HG03045 (cell line): ENCODE data around the gene PUDP.

ENCODE experiments used
- ATAC-seq: cut with Tn5 transposase; IDR thresholded peaks from one replicate; pipeline ENCODE4 v1.9.1; 2021; ENCODE audit warnings: mild to moderate bottlenecking, moderate library complexity; ENCODE audit not compliant: unreplicated experiment

Gene PUDP

DNA sequence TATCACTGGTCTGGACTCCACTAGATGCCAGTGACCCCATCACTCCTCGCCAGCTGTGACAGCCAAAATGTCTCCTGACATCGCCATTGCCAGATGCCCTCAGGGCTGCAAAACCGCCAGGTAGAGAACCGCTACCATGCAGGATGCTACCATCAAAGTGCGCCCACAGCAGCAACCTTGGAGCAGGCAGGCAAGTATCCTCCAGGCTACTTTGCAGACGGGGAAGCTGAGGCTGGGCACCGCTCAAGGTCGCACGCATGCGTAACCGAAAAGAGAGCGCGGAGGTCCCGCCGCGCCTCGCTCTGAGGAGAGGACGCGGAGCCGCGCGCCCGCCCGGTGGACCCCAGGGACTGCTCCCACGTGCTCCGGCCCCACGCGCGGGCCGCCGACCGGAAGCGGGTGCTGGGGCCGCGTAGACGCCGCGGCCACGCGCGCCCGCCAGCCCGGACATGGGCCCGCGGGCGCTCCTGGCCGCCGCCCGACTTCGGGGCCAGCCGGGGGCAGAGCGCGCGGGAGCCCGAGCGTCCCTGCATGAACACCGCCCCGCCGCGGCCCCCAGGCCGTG, 458 bp downstream of the PUDP start, which contains the start of gene STS:
STS (plus strand) TSS at position 300 of the 565 bp plus-strand sequence. CDS start 105,488 bp downstream, outside the sequence.
- ATAC-seq, result peak; percentile 47

DNA sequence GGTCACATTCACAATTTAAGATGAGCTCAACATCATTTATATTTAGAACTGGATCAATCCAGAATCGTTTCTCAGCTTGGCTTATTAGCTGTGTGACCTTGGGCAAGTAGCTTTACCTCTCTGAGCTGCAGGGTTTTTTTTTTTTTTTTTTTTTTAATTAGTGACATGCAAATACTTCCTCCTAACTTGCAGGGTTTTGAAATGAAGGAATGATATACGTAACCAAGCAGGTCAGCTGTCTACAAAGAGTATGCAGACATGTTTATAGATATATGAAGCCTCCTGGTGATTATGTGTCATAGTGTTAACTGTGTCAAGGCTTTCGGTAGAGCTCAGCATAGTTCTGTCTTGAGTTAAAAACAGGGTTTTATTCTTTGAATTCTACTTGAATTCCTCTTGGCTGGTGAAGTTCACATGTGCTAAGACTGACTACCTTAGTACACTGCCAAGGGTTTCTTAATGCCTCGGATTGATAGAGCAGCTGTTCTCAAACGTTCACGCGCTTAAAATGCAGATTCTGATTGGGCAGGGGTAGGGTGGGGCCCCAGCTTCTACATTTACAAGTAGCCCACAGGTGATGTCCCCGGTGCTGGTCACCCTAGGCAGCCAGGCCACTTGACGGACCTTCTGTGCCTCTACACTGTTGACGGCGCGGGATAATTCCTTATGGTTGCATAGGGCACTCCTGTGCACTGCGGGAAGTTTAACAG, 1.1 kb downstream of the PUDP start:
- peak; percentile 16 for ATAC-seq

GRCh38 chrX:7146020-7146702, 1.8 kb downstream of the PUDP start:
- no peak for ATAC-seq

DNA sequence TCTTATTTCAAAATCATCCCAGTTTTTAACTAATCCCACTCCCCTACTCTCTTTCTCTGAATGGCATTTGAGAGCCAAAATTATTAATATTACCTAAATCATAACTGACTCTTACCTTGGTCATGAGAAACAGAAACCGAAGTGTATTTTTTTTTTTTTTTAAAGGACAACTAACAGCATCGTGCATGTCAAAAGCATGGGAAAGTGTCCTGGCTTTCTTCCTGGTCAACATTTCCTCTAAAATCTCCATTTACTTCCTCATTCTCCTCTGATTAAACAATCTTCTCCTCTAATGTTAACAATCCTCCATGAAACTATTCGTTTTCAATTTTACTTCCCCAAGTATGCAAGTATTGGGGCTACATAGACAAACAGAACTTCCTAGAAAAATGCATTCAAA, 2.5 kb downstream of the PUDP start:
- no peak for ATAC-seq

DNA sequence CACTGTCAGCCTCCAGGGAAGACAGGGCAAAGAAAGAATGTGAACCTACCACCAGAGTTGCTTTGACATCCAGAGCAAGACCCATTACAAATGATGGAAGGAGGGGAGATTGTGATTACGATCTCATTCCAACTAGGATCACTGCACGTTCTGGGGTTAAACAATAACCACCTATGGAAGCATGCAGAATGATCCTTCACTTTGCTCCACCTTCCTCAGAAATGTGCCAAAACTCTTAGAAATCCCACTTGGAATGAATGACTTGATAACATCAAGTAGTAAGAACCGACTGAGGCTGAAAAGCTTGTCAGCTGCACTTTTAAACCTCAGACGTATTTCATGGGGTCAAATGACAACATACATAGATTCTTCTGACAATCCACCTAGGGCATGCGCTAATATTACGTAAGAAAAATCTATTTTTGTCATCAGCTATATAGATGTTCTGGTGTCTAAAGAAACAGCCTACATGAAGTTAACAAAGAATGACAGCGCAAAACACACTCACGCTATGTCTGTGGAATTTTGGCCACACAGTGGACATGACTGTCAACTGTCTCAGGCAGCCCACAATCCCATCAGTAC, 3.9 kb downstream of the PUDP start:
- no peak for ATAC-seq

GRCh38 chrX:7143076-7143475, 4.9 kb downstream of the PUDP start:
- no peak for ATAC-seq

- ATAC-seq, result no peak
Measured at GRCh38 chrX:7139202-7140081, 8.5 kb downstream of the PUDP start.

DNA sequence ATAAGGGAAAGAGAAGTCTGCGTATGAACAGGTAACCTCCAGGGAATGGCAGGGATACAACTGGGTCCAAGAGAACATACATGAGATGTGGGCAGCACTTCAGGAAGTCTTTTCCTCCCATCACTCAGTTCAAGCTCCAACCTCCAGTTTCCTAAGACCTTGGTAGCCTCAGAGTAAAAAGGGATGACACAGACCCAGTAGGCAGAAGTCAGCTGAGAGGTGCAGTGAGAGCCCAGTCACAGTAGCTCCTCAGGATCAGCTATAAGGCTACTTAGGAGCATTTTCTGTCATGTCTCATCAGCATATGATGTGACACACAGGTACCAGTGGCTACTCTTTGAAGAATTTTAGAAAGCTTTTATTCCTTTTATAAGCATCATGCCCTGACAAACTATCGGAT, 13.0 kb downstream of the PUDP start:
- no peak for ATAC-seq

DNA sequence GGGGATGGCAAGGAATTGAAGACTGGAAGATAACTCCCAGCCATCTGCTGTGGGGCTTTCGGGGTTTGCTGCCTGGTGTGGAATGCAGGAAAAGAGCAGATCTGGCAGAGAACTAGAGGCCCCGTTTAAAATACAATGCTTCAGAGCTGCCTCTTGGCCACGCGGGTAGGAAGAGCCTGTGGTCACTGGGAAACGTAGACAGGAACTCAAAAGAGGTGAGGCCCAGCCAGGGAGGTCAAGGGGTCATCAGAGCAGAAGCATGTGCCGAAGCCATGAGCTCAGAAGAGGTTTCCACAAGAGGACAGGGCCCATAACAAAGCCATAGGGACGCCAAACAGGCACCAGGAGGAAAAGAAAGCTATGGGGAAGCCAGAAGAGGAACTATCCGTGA, 14.9 kb downstream of the PUDP start:
- no peak for ATAC-seq

GRCh38 chrX:7132335-7133049, 15.5 kb downstream of the PUDP start:
- no peak for ATAC-seq

DNA sequence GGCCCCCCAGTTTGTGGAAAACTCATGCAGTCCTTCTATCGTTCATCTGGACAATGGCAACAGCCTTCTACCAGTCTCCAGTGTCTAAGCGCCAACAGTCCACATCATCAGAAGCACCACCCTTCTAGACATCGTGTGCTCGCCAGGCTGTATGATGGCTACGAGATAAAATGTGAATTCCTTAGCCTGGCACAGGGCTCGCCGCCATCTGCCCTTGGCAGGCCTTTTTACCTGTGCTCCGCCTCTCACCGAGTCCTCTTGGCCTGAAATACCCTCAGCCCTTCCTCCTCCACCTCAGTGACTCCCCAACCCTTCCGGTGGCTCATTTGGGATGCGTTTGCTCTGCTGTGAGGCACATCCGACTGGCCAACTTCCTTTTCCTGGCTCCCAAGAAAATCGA, 16.3 kb downstream of the PUDP start:
- no peak for ATAC-seq

DNA sequence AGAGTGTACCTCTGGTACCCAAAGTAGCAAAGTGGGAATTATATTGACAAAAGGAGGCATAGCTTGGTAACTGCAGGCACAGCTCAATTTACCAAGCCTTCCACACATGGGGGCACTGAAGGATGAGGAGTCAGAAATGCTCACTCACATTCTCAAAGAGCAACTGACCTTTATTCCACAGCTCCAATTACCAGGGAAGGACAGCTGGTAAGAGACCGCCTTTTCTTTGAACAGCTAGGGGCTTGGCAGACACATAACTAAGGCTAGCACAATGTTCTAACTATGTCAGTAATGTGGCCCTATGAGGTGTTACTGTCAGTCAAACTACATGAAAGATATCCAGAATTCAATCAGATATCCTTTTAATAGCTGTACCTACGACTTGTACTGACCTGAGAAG, 20.9 kb downstream of the PUDP start:
- ATAC-seq, result no peak

DNA sequence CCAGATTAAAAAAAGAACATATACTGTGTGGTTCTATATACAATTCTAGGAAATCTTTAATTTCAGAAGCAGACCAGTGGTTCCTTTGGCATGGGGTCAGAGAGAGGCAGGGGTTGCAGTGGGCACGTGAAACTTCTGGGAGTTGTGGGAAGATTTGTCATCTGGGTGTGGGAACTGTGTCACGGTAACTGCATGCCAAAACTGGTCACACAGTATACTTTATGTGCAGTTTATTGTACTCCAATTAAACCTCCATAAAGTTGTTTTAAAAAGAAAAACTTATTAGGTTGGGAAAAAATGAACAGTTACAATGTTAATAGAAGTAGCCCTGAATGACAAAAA, 27.1 kb downstream of the PUDP start:
- no peak for ATAC-seq

DNA sequence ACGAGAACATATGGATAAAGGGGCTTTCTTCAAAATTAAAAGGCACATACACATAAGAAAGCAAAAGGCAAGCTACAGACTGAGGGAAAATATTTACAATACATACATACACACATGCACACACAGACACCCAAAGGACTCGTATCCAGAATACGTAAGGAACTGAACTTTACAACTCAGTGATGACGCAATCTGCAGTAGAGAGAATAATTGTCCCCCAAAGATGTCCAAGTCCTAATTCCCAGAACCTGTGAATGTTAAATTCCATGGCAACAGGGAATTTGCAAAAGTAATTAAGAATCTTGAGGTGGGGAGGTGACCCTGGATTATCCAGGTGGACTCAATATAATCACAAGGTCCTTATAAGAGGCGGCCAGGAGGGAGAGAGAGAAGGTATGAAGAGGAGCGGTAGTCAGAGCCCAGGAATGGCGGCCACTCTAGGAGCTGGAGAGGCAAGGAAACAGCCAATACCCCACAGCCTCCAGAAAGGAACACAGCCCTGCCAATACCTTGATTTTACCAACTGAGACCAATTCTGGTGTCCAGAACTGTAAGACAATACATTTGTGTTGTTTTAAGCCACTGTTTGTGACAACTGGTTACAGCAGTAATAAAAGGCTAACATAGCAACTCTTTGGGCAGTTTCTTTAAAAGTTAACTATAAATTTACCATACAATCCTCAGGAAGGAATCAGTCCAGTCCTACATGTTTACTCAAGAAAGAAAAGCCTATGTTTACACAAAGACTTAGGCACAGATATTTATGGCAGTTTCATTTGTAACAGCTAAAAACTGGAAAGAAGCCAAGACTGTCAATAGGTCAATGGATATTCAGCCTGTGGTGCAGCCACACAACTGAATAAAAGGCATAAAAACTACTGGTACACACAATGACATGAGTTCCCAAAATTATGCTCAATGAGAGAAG, 27.7 kb downstream of the PUDP start:
- ATAC-seq, result no peak

- ATAC-seq, result no peak
Measured at GRCh38 chrX:7117587-7117986, 30.4 kb downstream of the PUDP start.

DNA sequence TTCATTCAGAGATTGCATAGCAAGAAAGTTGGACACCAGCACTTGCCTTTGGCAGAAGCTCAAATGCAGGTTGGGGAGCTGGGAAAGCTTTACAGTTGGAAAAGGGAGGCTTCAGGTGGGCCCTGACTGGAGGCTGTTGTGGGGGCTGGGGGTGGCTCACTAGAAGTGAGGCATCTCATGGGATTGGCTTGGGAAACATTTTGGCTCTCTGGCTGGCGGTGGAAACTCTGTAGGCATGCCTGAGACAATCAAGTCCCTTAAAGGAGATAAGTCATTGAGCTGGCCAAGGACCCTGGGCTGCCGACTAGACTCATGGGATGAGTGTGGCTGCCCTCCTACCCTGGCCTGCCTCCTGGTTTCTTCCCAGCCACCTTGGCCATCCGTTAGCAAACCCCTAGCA, 31.9 kb downstream of the PUDP start:
- ATAC-seq, result no peak

- peak; percentile 74 for ATAC-seq
Measured at GRCh38 chrX:7115557-7115956, 32.4 kb downstream of the PUDP start.

DNA sequence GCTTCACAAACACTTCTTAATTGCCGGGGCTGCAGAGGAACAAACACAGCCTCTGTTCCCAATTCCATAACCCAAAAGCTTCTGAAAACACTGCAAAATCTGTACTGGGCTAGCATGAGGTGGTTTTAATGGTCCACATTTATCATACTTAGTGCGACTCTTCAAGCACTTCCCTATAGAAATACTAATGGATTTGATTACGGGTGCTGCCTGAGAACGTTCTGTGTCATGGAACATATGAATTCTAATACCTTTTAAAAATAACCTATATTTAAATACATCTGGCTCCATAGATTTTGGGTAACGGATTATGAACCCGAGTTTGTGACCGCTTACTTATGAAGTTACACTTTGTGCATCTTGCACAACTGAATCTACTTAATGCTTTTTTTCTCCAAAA, 35.9 kb downstream of the PUDP start:
- ATAC-seq, result no peak

DNA sequence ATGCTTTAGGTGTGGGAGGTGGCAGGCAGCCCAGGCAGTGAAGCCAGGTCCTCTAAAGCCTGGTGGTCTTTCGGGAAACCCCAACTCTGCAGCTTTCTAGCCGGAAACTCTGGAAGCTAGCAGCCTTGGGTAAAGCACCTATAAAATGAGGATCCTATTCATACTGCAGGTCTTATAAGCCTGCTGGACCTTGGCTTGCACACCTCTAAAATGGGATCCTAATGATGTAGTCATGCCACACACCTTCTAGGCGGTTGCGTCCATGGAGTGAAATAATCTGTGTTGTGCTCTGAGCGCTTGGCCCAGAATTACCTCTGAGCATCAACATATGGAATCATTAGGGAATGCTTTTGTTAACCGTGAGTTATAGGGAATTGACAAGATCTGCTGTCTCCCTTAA, 36.4 kb downstream of the PUDP start:
- no peak for ATAC-seq
